NCI-H2029 (cell line): ENCODE results near the gene RNF44.
A peak's percentile ranks its signal among the peaks of the same experiment; 100 is the strongest.

ENCODE experiments used
- DNase-seq: peaks from one replicate; lab custom pipeline; 2025; lab: John Stamatoyannopoulos, UW

RNF44 gene

DNA sequence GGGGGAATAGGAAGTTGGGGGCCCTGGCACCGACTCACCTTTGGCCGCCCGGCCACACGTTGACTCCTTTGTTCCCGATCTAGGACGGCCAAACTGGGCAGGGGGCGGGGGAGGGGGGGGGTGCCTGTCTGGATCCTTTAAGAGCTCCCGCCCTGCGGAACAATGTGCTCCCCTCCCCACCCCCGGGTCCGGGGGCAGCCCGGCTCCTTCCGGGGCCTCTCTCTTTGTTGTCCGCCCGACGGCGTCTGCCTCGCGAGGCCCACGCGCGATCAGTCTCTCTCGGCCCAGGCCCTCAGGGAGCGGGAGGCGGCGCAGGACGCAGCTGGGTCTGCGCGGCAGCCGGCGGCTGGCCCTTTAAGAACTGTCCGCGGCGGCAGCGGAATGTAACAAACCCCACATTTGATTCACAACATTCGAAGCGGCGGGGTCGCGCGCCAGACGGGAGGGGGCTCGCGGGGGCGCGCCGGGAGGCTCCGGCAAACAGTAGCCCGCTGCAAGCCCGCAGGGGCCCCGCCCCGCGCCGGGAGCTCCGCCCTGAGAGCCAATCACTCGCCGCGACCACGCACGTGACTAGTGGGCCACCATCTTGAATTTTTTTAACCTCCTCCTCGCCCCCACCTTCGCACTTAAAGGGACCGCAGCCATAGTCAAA is at the start of gene RNF44:
TSS of gene RNF44 (minus strand) at position 501 of the 652 bp plus-strand sequence. CDS start 4,930 bp downstream, outside the sequence.
- peak; percentile 94 for DNase-seq

GRCh38 chr5:176583076-176583475 is 45.9 kb upstream of the RNF44 start:
- no peak for DNase-seq

- DNase-seq: no peak
Measured at GRCh38 chr5:176581361-176581760, 44.2 kb upstream of the RNF44 start.

DNA sequence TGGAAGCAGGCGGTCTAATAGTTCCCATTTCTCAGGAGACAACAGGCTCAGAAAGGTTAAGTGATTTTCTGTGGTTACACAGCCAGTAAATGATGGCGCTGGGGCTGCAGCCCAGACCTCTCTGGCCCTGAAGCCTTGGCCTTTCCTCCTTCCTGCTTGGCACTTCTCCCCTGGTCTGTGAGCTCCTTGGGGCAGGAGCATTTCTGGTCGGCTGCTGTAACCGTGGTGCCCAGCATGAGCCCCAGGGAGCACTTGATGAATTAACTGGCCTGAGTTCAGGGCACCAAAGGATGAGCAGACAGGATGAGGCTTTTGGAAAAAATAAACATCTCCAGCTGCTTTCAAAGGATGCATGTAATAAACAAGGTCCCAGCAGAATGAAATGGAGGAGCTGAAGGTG is 42.1 kb upstream of the RNF44 start:
- DNase-seq: no peak

- no peak for DNase-seq
Measured at GRCh38 chr5:176578391-176578808, 41.2 kb upstream of the RNF44 start.

DNA sequence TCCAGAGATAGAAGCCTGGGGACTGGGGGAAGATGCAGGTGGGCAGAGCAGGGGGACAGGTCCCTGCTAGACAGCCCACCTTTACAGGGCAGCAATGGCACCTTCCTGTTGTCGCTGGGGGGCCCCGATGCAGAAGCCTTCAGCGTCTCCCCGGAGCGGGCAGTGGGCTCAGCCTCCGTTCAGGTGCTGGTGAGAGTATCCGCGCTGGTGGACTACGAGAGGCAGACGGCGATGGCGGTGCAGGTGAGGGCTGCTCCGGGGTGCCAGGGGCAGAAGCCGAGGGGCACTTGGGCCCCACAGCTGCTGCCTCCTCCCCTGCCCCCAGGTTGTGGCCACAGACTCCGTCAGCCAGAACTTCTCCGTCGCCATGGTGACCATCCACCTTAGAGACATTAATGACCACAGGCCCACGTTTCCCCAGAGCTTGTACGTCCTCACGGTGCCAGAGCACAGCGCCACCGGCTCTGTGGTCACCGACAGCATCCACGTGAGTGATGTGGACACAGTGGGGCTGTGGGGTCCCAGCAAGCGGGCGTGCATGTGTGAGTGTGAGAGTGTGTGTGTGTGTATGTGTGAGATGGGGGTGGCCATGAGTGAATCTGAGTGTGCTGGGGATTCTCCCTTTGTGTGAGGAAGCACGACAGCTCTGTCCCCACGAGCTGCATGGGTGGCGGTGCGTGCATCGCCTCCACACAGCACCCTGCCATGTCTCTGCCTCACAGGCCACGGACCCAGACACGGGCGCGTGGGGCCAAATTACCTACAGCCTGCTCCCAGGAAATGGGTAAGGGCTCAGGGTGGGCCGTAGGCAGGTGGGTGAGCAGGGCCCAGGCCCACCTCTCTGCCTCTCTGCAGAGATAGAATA is 40.3 kb upstream of the RNF44 start:
- DNase-seq: no peak

DNA sequence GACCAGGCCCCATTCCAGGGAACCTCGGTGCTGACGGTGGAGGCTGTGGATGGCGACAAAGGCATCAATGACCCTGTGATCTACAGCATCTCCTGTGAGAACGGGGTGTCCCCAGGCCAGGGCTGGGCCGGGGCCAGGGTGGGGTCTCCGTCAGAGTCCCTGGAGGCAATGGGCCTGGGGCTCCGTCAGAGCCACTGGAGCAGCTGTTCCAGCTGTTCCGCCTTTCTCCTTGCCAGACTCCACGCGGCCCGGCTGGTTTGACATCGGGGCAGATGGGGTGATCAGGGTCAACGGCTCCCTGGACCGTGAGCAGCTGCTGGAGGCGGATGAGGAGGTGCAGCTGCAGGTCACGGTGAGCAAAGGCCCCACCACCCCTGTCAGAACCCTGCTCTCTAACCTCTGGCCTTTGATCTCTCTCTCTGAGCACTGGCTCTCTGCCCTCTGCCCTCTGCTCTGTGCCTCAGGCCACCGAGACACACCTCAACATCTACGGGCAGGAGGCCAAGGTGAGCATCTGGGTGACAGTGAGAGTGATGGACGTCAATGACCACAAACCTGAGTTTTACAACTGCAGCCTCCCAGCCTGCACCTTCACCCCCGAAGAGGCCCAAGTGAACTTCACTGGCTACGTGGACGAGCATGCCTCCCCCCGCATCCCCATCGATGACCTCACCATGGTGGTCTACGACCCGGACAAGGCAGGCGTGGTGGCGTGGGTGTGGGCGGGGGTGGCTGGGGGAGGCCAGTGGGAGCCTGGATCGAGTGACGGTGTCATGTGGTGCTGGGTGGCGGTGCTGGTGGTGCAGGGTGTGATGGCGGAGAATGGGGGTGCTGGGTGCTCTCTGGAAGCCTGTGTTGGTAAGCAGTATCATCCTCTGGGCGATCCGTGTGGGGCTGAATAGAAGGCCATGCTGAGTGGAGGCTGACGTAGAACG is 38.6 kb upstream of the RNF44 start:
- no peak for DNase-seq

- no peak for DNase-seq
Measured at GRCh38 chr5:176575066-176575465, 37.9 kb upstream of the RNF44 start.

DNA sequence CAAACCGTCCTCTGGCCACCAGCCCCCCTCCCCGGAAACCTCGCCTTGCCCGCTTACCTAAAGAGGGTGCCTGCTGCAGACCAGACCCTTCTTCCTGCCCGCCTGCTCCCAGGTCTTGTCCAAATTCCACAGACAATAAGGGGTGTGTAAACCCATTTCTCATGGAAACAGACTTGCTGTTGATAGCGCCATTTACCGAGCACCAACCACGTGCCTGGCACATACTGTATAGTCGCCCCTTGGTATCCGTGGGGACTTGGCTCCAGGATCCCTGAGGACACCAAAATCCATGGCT is 37.0 kb upstream of the RNF44 start:
- DNase-seq: no peak

DNA sequence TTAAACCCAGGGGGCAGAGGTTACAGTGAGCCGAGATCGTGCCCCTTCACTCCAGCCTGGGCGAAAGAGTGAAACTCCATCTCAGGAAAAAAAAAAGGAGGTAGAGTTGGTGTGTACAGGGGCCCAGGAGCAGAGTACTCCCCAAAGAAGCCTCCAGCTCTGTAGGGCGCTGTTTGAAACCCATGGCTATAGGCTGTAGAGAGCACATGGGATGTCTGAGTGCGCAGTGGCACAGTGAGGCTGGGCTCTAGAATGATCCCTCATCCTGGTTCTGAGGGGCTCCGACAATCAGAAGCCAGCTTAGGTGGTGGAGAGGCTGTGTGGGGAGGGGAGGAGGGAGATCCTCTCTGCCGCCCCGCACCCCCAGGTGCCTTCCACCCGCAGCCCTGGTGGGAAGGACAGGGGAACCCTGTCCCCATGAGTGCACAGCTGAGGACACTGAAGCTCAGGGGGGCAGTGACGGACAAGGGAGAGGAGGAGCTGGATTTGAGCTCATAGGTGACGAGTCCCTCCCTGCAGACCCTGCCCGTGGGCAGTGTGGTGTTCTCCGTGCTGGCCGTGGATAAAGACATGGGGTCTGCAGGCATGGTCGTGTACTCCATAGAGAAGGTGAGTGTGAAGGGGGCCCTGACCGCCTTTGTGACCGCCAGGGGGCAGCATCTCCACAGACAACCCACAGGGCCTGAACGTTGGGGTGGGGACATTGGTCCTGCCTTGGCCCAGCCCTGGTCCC is 36.5 kb upstream of the RNF44 start:
- no peak for DNase-seq

DNA sequence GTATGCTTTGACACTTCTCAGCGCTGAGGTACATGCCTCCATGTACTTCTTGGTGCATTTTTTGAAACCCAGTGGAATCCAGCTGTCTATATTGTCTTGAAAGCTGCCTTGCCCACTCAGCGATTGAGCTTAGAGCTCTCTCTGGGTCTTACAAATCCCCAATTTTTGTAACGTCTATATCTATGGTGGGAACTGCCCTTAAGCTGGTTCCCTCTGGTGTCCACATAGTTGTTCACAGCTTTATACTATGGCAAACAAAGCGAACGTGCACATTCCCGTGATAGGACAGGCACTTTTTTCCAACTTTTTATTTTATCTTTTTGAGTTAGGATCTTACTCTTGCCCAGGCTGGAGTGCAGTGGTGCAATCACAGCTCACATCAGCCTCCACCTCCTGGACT is 32.8 kb upstream of the RNF44 start:
- DNase-seq: no peak

GRCh38 chr5:176568657-176569056 is 31.5 kb upstream of the RNF44 start:
- no peak for DNase-seq

- no peak for DNase-seq
Measured at GRCh38 chr5:176565760-176566288, 28.6 kb upstream of the RNF44 start.

DNA sequence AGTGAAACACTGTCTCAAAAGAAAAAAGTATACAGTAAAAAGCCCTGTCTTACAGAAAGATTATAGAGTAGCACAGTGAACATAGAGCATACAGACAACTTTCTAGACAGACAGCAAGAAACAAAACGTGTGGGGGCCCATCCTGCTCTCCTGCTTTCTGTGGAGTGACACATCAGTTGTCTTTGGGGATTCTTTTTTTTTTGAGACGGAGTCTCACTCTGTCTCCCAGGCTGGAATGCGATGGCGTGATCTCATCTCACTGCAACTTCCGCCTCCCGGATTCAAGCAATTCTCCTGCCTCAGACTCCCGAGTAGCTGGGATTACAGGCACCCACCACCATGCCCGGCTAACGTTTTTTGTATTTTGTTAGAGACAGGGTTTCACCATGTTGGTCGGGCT is 26.8 kb upstream of the RNF44 start:
- no peak for DNase-seq

GRCh38 chr5:176562189-176562588 is 25.0 kb upstream of the RNF44 start:
- no peak for DNase-seq

DNA sequence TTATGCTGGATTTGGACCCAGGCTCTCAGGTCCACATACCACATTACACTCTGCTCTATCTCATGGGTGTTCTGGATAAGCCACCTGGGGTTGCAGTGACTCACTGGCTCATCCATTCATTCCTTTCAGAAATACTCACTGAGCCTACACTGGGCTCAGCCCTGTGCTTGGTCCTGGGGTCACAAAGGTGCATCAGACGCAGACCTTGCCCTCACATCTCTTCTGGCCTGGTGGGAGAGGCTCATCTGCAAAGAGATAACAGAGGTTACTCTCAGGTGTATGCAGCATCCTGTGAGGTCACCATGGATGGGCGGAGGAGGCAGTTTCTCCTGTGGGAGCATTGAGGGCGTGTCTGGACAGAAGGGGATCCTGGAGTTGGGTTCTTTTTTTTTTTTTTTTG is 24.1 kb upstream of the RNF44 start:
- DNase-seq: no peak

- no peak for DNase-seq
Measured at GRCh38 chr5:176560364-176560763, 23.2 kb upstream of the RNF44 start.

DNA sequence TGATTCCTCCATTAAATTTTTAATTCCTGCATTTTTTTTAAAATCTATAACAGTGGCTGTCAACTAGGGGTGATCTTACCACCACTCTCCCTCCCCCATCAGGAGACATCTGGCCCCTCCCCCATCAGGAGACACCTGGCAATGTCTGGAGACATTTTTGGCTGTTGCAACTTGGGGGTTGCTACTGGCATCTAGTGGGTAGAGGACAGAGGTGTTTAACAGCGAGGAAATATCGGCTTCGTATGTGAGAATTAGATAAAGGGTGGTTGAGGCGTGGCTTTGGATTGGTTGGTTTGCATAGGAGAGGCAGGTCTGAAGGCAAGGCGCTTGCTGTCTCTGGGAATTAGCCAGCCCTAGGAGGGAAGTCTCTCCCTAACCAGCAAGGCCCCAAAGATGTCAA is 22.5 kb upstream of the RNF44 start:
- DNase-seq: no peak

DNA sequence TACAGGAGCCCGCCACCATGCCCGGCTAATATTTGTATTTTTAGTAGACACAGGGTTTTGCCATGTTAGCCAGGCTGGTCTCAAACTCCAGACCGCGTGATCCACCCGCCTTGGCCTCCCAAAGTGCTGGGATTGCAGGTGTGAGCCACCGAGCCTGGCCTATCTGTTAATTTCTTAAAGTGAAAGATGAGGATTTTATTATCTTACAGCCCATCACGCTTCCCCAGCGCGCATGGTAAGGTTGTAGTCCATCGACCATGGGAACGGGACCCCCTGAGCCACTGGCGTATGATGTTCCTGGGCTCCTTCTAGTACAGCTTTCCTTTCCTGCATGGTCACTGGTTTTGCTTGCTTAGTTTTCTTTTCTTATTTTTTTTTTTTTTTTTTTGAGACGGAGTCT is 20.6 kb upstream of the RNF44 start:
- DNase-seq: no peak

GRCh38 chr5:176553260-176554085 is 16.3 kb upstream of the RNF44 start:
- no peak for DNase-seq
